K562 (cell line): ENCODE data around the gene BMPR2. TPM values are rescaled to one million over a fixed set of nuclear protein-coding genes. Genes with fewer than 3 reads are reported as not detected.
A peak's percentile ranks its signal among the peaks of the same experiment; 100 is the strongest.

ENCODE experiments used
- ATAC-seq: fragments of 200-7000 bp; cut with Tn5 transposase; 3 replicates; pipeline ENCODE4 v1.9.1; 2020; ENCODE audit warnings: moderate library complexity
- BruUV-seq: library from RNA; stranded (reverse); fragments of 400-500 nt; replicated peaks from 2 replicates; lab custom pipeline; 2021; lab: Mats Ljungman, UMichigan
- CTCF ChIA-PET: fragments of 300-600 bp; formaldehyde crosslinking; extraction: SDS; loops from one replicate; lab custom pipeline; 2021; ENCODE audit warnings: low intra/inter-chr PET ratio; lab: Yijun Ruan, JAX
- POLR2A ChIA-PET: fragments of 300-600, 350-650 bp; sonication (Branson Sonifier 250); formaldehyde crosslinking; extraction: SDS; loops from one replicate; lab custom pipeline; 2021; ENCODE audit warnings: antibody characterized with exemption, inconsistent platforms; lab: Yijun Ruan, JAX
- DNase-seq, 4 experiments: peaks; one replicate each; pipeline versions ENCODE4 v3.0.0 to v3.0.0-alpha.2; 2011 to 2018; ENCODE audit warnings: low spot score in 3 of 4, mixed read lengths in 3 of 4; ENCODE audit errors: extremely low read depth in 1 of 4
- FAIRE-seq: peaks from 2 replicates; lab custom pipeline; 2011; peaks lifted over from hg19 to GRCh38; lab: Jason Lieb, UNC
- H2AFZ ChIP-seq: 2 replicates; pipeline ENCODE4 v1.6.0; 2011; ENCODE audit warnings: low read depth, low read length, control low read depth, inconsistent platforms
- H3K27ac ChIP-seq: fragments of 200-600 bp; 3 replicates; pipeline ENCODE4 v1.8.0; 2011; ENCODE audit warnings: low read depth, mild to moderate bottlenecking, control low read depth, inconsistent platforms, low read length, moderate library complexity, mixed read lengths; ENCODE audit errors: extremely low read depth
- H3K27me3 ChIP-seq, 2 experiments: fragments of 300-600 bp in 1 of 2; 2 replicates in 1 of 2; 3 replicates in 1 of 2; pipeline versions ENCODE4 v1.6.0 to v1.8.0; 2011; ENCODE audit warnings: inconsistent platforms in 2 of 2, low read length in 2 of 2, mild to moderate bottlenecking in 1 of 2, mixed read lengths in 1 of 2, moderate library complexity in 1 of 2; ENCODE audit not compliant: control insufficient read depth in 2 of 2, insufficient read depth in 2 of 2
- H3K36me3 ChIP-seq: fragments of 300-600 bp; 3 replicates; pipeline ENCODE4 v1.8.0; 2011; ENCODE audit warnings: mild to moderate bottlenecking, low read length, inconsistent platforms; ENCODE audit not compliant: control insufficient read depth, insufficient read depth
- H3K4me1 ChIP-seq, 2 experiments: fragments of 200-600 bp in 1 of 2; replicated peaks in 1 of 2; 2 replicates in 1 of 2; 3 replicates in 1 of 2; pipeline versions ENCODE4 v1.5.1 to v1.8.0; 2011; ENCODE audit warnings: inconsistent platforms in 2 of 2, low read length in 2 of 2, mild to moderate bottlenecking in 1 of 2, mixed read lengths in 1 of 2, moderate library complexity in 1 of 2; ENCODE audit not compliant: control insufficient read depth in 2 of 2, insufficient read depth in 2 of 2
- H3K4me2 ChIP-seq: 2 replicates; pipeline ENCODE4 v1.6.1; 2011; ENCODE audit warnings: low read length, control low read depth, inconsistent platforms, mixed read lengths; ENCODE audit not compliant: insufficient read depth
- H3K4me3 ChIP-seq: fragments of 200-600 bp; sonication (generic), shearing (Covaris generic); 2 replicates; pipeline ENCODE4 v1.5.1; 2016; ENCODE audit warnings: control low read depth, inconsistent platforms
- H3K79me2 ChIP-seq: fragments of 200-600 bp; 3 replicates; pipeline ENCODE4 v1.8.0; 2011; ENCODE audit warnings: low read length, inconsistent platforms; ENCODE audit not compliant: control insufficient read depth, insufficient read depth
- H3K9ac ChIP-seq, 2 experiments: 2 replicates each; pipeline versions ENCODE4 v1.6.0 to v1.6.1; 2011; ENCODE audit warnings: low read depth in 2 of 2, low read length in 2 of 2, control low read depth in 1 of 2, inconsistent platforms in 1 of 2, mild to moderate bottlenecking in 1 of 2, mixed read lengths in 1 of 2; ENCODE audit not compliant: insufficient read depth in 1 of 2
- H3K9me1 ChIP-seq: one replicate; pipeline ENCODE4 v1.6.0; 2011; ENCODE audit warnings: inconsistent platforms, mild to moderate bottlenecking, low read length, moderate library complexity; ENCODE audit not compliant: control insufficient read depth, insufficient read depth
- H3K9me3 ChIP-seq: replicated peaks from 2 replicates; pipeline ENCODE4 v1.5.1; 2011; ENCODE audit warnings: low read depth, low read length, inconsistent platforms; ENCODE audit not compliant: control insufficient read depth, insufficient read depth
- H4K20me1 ChIP-seq: replicated peaks from 2 replicates; pipeline ENCODE4 v1.6.1; 2011; ENCODE audit warnings: low read length, inconsistent platforms, mixed read lengths; ENCODE audit not compliant: control insufficient read depth, insufficient read depth
- ILK ChIP-seq: fragments of 450-650 bp; IDR thresholded peaks from 2 replicates; pipeline ENCODE4 v1.6.1; 2016; ENCODE audit warnings: missing genetic modification characterization, low read depth, mild to moderate bottlenecking, missing compliant biosample characterization, moderate library complexity, borderline replicate concordance
- JUNB ChIP-seq: fragments of 450-650 bp; formaldehyde crosslinking; conservative IDR thresholded peaks from 2 replicates; pipeline ENCODE4 v1.4.0; 2020; ENCODE audit warnings: mild to moderate bottlenecking
- KLF16 ChIP-seq: IDR thresholded peaks from 2 replicates; pipeline ENCODE4 v1.6.1; 2016; ENCODE audit warnings: antibody characterized with exemption
- PML ChIP-seq: IDR thresholded peaks from 2 replicates; pipeline ENCODE4 v1.6.1; 2012; ENCODE audit warnings: low read length, inconsistent platforms
- RBM25 ChIP-seq: fragments of 200-400 bp; formaldehyde crosslinking; IDR thresholded peaks from 2 replicates; pipeline ENCODE4 v1.6.1; 2018; ENCODE audit warnings: low read length, low read depth, moderate library complexity; ENCODE audit not compliant: severe bottlenecking
- TBL1XR1 ChIP-seq, 2 experiments: IDR thresholded peaks; 2 replicates each; pipeline ENCODE4 v1.6.1; 2012; ENCODE audit warnings: improper control_type of control experiment in 2 of 2, low read length in 2 of 2, mild to moderate bottlenecking in 1 of 2
- ZNF146 ChIP-seq: IDR thresholded peaks from one replicate; pipeline ENCODE4 v1.6.1; 2018; ENCODE audit warnings: missing compliant biosample characterization; ENCODE audit not compliant: unreplicated experiment
- ZNF717 ChIP-seq: fragments of 250-450 bp; sonication (Bioruptor Pico); IDR thresholded peaks from 2 replicates; pipeline ENCODE4 v1.5.0; 2021
- WGBS: fragments of 100-300 bp; shearing (Covaris generic); methylation state at CpG from one replicate; pipeline ENCODE4 v1.1.6; 2016; ENCODE audit warnings: low coverage, mixed read lengths; ENCODE audit not compliant: insufficient coverage; ENCODE audit errors: missing lambda C conversion rate; 5-methylcytosine and 5-hydroxymethylcytosine counted together
- in situ Hi-C: fragments of 300-500 bp; cut with MboI; formaldehyde crosslinking; loops from 4 replicates; pipeline ENCODE4 v1.15.0; 2018; ENCODE audit warnings: inconsistent platforms, mixed read lengths
- intact Hi-C: fragments of 100-400 bp; cut with micrococcal nuclease; formaldehyde crosslinking; loops from 2 replicates; pipeline ENCODE4 v1.14.2; 2022
- polyA plus RNA-seq, 8 experiments: library from polyadenylated mRNA; depleted of rRNA in 4 of 8; stranded (reverse) in 5 of 8; unstranded in 3 of 8; fragments of >200 nt; fragmentation: Nextera tagmentation in 2 of 8; fragmentation: Illumina TruSeq in 1 of 8; extraction: Ambion mirVana in 2 of 8; extraction: Trizol in 1 of 8; gene quantifications; 2 replicates each; pipeline versions ENCODE4 v1.2.1 to v1.2.3, GENCODE V29; 2011 to 2014; ENCODE audit warnings: inconsistent platforms in 1 of 8, missing spikeins in 1 of 8
- total RNA-seq, 7 experiments: library from RNA; depleted of rRNA in 6 of 7; stranded (reverse); fragments of >200 nt in 6 of 7; fragmentation: Illumina TruSeq in 2 of 7; extraction: Trizol in 2 of 7; gene quantifications; 2 replicates each; pipeline versions ENCODE4 v1.2.1 to v1.2.3, GENCODE V29; 2011 to 2021; ENCODE audit warnings: low replicate concordance in 1 of 7
- TF ChIP-seq, protein P1 (sequence below), 3 experiments: IDR thresholded peaks in 2 of 3; conservative IDR thresholded peaks in 1 of 3; 2 replicates each; pipeline ENCODE4 v1.5.1; 2011 to 2012; ENCODE audit warnings: low read length in 3 of 3, mild to moderate bottlenecking in 3 of 3, control low read depth in 2 of 3, improper control_type of control experiment in 1 of 3, inconsistent platforms in 1 of 3, low read depth in 1 of 3, mixed read lengths in 1 of 3, moderate library complexity in 1 of 3; ENCODE audit not compliant: insufficient read depth in 2 of 3
- TF ChIP-seq, protein P2 (sequence below): fragments of 450-650 bp; IDR thresholded peaks from one replicate; pipeline ENCODE4 v1.6.1; 2018; ENCODE audit warnings: mild to moderate bottlenecking, moderate library complexity; ENCODE audit not compliant: partially characterized antibody

The BMPR2 gene
- total and polyA plus RNA-seq, 9 of the 15 experiments (the other 6 are each of a cell fraction or from before 2014, with no cell fraction given), result 0.73 to 5.0 (median 3.3) TPM

DNA sequence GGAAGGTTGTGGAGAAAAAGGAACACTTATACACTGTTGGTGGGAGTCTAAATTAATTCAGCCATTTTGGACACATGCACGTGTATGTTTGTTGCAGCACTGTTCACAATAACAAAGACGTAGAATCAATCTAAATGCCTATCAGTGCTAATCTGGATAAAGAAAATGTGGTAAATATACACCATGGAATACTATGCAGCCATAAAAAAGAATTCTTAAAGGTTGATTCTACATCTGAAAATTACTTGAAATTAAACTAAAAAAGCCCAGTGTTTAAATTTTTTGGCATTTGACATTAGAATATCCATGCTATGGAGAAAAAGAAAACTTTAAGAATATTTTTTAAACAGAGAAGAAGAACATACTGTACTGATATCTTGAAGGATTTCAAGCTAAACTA is 84.0 kb downstream of the BMPR2 start:
- Histone ChIP-seq H3K27ac (no peak overlapping the region), H4K20me1 (no peaks in the 10 kb centered on the region), H3K9ac (no peak overlapping the region), H3K36me3 (no peaks in the 10 kb centered on the region), H3K4me1 (no peaks in the 10 kb centered on the region), H3K9me3 (no peaks in the 10 kb centered on the region), H2AFZ (no peak overlapping the region), H3K27me3 (no peaks in the 10 kb centered on the region), H3K79me2 (no peaks in the 10 kb centered on the region), H3K4me3 (no peak overlapping the region), H3K4me2 (no peak overlapping the region), H3K9me1 (no peaks in the 10 kb centered on the region)
- DNase-seq (no peak), FAIRE-seq (no peak)
- 50% methylated on average over 2 of the region's 2 CpGs for WGBS
- in situ Hi-C loops (no loop called here), intact Hi-C loops (no loop called here)
- no TSS peak for BruUV-seq
- CTCF ChIA-PET, result no interaction called here
- POLR2A ChIA-PET, result no interaction called here
- TF ChIP-seq, protein P1, sequence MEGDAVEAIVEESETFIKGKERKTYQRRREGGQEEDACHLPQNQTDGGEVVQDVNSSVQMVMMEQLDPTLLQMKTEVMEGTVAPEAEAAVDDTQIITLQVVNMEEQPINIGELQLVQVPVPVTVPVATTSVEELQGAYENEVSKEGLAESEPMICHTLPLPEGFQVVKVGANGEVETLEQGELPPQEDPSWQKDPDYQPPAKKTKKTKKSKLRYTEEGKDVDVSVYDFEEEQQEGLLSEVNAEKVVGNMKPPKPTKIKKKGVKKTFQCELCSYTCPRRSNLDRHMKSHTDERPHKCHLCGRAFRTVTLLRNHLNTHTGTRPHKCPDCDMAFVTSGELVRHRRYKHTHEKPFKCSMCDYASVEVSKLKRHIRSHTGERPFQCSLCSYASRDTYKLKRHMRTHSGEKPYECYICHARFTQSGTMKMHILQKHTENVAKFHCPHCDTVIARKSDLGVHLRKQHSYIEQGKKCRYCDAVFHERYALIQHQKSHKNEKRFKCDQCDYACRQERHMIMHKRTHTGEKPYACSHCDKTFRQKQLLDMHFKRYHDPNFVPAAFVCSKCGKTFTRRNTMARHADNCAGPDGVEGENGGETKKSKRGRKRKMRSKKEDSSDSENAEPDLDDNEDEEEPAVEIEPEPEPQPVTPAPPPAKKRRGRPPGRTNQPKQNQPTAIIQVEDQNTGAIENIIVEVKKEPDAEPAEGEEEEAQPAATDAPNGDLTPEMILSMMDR (IDR thresholded peaks at IDR 0.05 in 2 of 3, conservative IDR thresholded peaks at IDR 0.05 in 1 of 3; ENCODE audit: insufficient read depth in 2 of 3, low read depth in 1 of 3, low read length in 3 of 3), result no peak
- TF ChIP-seq PML (no peak), TBL1XR1 (IDR thresholded peaks at IDR 0.05; ENCODE audit: low read length in 2 of 2) (no peak), KLF16 (no peak), JUNB (no peak), ZNF717 (CRISPR knock-in tag) (no peak), RBM25 (peak; percentile 63), ILK (tag) (no peak), ZNF146 (peak; percentile 76)
- TF ChIP-seq, protein P2, sequence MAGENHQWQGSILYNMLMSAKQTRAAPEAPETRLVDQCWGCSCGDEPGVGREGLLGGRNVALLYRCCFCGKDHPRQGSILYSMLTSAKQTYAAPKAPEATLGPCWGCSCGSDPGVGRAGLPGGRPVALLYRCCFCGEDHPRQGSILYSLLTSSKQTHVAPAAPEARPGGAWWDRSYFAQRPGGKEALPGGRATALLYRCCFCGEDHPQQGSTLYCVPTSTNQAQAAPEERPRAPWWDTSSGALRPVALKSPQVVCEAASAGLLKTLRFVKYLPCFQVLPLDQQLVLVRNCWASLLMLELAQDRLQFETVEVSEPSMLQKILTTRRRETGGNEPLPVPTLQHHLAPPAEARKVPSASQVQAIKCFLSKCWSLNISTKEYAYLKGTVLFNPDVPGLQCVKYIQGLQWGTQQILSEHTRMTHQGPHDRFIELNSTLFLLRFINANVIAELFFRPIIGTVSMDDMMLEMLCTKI, result no peak
- TF ChIP-seq, all 486 proteins: peak for 2
- no peak for ATAC-seq
